CD8-positive, alpha-beta memory T cell (primary cell): Measurements from ENCODE around the gene RANBP2. TPM values are rescaled to one million over a fixed set of nuclear protein-coding genes. Genes with fewer than 3 reads are reported as not detected.
"Not testable (repeated sequence)": the region's sequence is repeated elsewhere in the genome, so short reads cannot be mapped to it uniquely, and the experiment has no call there.

Source experiments
- CTCF ChIA-PET: fragments of 350-600 bp; sonication (Branson Sonifier 250); formaldehyde crosslinking; loops from one replicate; lab custom pipeline; 2021; ENCODE audit warnings: antibody characterized with exemption; lab: Charles Lee
- POLR2A ChIA-PET: fragments of 350-600 bp; sonication (Branson Sonifier 250); formaldehyde crosslinking; loops from one replicate; lab custom pipeline; 2021; ENCODE audit warnings: antibody characterized with exemption; lab: Charles Lee
- DNase-seq, 5 donors: peaks; one replicate each; pipeline versions ENCODE4 v3.0.0 to v3.0.0-alpha.2; 2020 to 2022; ENCODE audit warnings: mixed read lengths in 1 of 5
- H3K27ac ChIP-seq: one replicate; pipeline ENCODE4 v1.7.0; 2013; ENCODE audit warnings: low read depth, mild to moderate bottlenecking, low read length, moderate library complexity
- H3K27me3 ChIP-seq: 2 replicates; pipeline ENCODE4 v1.7.0; 2013; ENCODE audit warnings: low read length, mild to moderate bottlenecking; ENCODE audit not compliant: insufficient read depth, poor library complexity, severe bottlenecking
- H3K36me3 ChIP-seq: 2 replicates; pipeline ENCODE4 v1.7.0; 2013; ENCODE audit warnings: mild to moderate bottlenecking, low read length, moderate library complexity; ENCODE audit not compliant: insufficient read depth
- H3K4me1 ChIP-seq: 2 replicates; pipeline ENCODE4 v1.7.0; 2013; ENCODE audit warnings: mild to moderate bottlenecking, low read length, moderate library complexity; ENCODE audit not compliant: insufficient read depth
- H3K4me3 ChIP-seq: 2 replicates; pipeline ENCODE4 v1.7.0; 2013; ENCODE audit warnings: mild to moderate bottlenecking, low read length
- H3K9me3 ChIP-seq: 2 replicates; pipeline ENCODE4 v1.7.0; 2013; ENCODE audit warnings: mild to moderate bottlenecking, low read length
- H3K27ac Mint-ChIP-seq, 8 donors: one replicate each; pipeline ENCODE4 v1.8.0; 2020 to 2021; ENCODE audit warnings: mixed read lengths in 8 of 8, mild to moderate bottlenecking in 6 of 8, inconsistent platforms in 3 of 8, moderate library complexity in 3 of 8
- H3K27me3 Mint-ChIP-seq, 2 donors: one replicate each; pipeline ENCODE4 v1.8.0; 2020 to 2021; ENCODE audit warnings: mixed read lengths in 2 of 2, mild to moderate bottlenecking in 1 of 2, moderate library complexity in 1 of 2
- H3K36me3 Mint-ChIP-seq, 3 donors: one replicate each; pipeline ENCODE4 v1.8.0; 2020 to 2021; ENCODE audit warnings: mixed read lengths in 3 of 3, inconsistent platforms in 1 of 3, mild to moderate bottlenecking in 1 of 3
- H3K4me1 Mint-ChIP-seq, 3 donors: one replicate each; pipeline ENCODE4 v1.8.0; 2020 to 2021; ENCODE audit warnings: mixed read lengths in 3 of 3, inconsistent platforms in 1 of 3, mild to moderate bottlenecking in 1 of 3
- H3K4me3 Mint-ChIP-seq, 7 donors: one replicate each; pipeline ENCODE4 v1.8.0; 2020 to 2021; ENCODE audit warnings: mixed read lengths in 7 of 7, mild to moderate bottlenecking in 6 of 7, moderate library complexity in 4 of 7, inconsistent platforms in 2 of 7
- H3K9me3 Mint-ChIP-seq, 5 donors: one replicate each; pipeline ENCODE4 v1.8.0; 2020 to 2022; ENCODE audit warnings: mixed read lengths in 5 of 5, mild to moderate bottlenecking in 3 of 5, moderate library complexity in 2 of 5, inconsistent platforms in 1 of 5
- polyA plus RNA-seq: library from polyadenylated mRNA; unstranded; fragments of 300-500 nt; fragmentation: Illumina TruSeq; gene quantifications from one replicate; pipeline ENCODE4 v1.2.3, GENCODE V29; 2021
- total RNA-seq, 2 experiments: library from RNA; stranded (reverse); gene quantifications; one replicate each; pipeline ENCODE4 v1.2.3, GENCODE V29; 2021

RANBP2 gene
- total and polyA plus RNA-seq, 3 experiments from 2014 or later, result 12.7 to 83.4 (median 76.5) TPM

- H3K4me1 Mint-ChIP-seq, H3K4me3 ChIP-seq, DNase-seq, H3K27me3 Mint-ChIP-seq, H3K36me3 ChIP-seq, H3K27me3 ChIP-seq, H3K27ac Mint-ChIP-seq, POLR2A ChIA-PET, H3K9me3 ChIP-seq, H3K4me1 ChIP-seq, H3K27ac ChIP-seq, CTCF ChIA-PET, H3K4me3 Mint-ChIP-seq, H3K9me3 Mint-ChIP-seq: not testable (repeated sequence)
- peaks cover 0 to 17% (median 0%) of the 10 kb centered on the region in 3 donors for H3K36me3 Mint-ChIP-seq
These were observed 30.2 kb upstream of the RANBP2 start for GRCh38 chr2:108688818-108689756.

- H3K27ac ChIP-seq, H3K4me1 ChIP-seq, H3K9me3 ChIP-seq, H3K36me3 ChIP-seq, POLR2A ChIA-PET, H3K27me3 Mint-ChIP-seq, H3K4me3 Mint-ChIP-seq, H3K4me3 ChIP-seq, H3K4me1 Mint-ChIP-seq, DNase-seq, H3K27ac Mint-ChIP-seq, H3K9me3 Mint-ChIP-seq, CTCF ChIA-PET, H3K27me3 ChIP-seq: not testable (repeated sequence)
- peaks cover 0 to 11% (median 0%) of the 10 kb centered on the region in 3 donors for H3K36me3 Mint-ChIP-seq
These were observed 29.3 kb upstream of the RANBP2 start for GRCh38 chr2:108690001-108690400.

GRCh38 chr2:108691447-108691846, 27.8 kb upstream of the RANBP2 start:
- no peaks in the 10 kb centered on the region for H3K36me3 ChIP-seq

GRCh38 chr2:108701208-108701607, 18.1 kb upstream of the RANBP2 start:
- ChIA-PET CTCF (no interaction called here), POLR2A (no interaction called here)
- Mint-ChIP-seq H3K9me3 (peaks cover 0 to 2% (median under 1%) of the 10 kb centered on the region in 5 donors), H3K27ac (no peak overlapping the region), H3K4me1 (no peaks in the 10 kb centered on the region), H3K27me3 (peaks cover 0 to 4% of the 10 kb centered on the region in 2 donors), H3K36me3 (peaks cover 0 to 6% (median 5%) of the 10 kb centered on the region in 3 donors), H3K4me3 (no peak overlapping the region)
- Histone ChIP-seq H3K4me1 (no peaks in the 10 kb centered on the region), H3K4me3 (no peak overlapping the region), H3K27ac (no peak overlapping the region), H3K9me3 (no peaks in the 10 kb centered on the region), H3K27me3 (no peaks in the 10 kb centered on the region), H3K36me3 (no peaks in the 10 kb centered on the region)
- DNase-seq, result no peak

More at GRCh38 chr2:108691447-108691846, 27.8 kb upstream of the RANBP2 start:
- Mint-ChIP-seq H3K9me3 (no peaks in the 10 kb centered on the region), H3K27ac (no peak overlapping the region), H3K4me3 (no peak overlapping the region), H3K36me3 (peaks cover 0 to 2% (median 0%) of the 10 kb centered on the region in 3 donors), H3K27me3 (peaks cover 0 to 2% of the 10 kb centered on the region in 2 donors), H3K4me1 (no peaks in the 10 kb centered on the region)
- H3K4me1 ChIP-seq, result no peaks in the 10 kb centered on the region
- CTCF ChIA-PET, result no interaction called here
- no peak overlapping the region for H3K27ac ChIP-seq
- H3K4me3 ChIP-seq, result no peak overlapping the region
- POLR2A ChIA-PET, result no interaction called here
- H3K27me3 ChIP-seq, result no peaks in the 10 kb centered on the region
- DNase-seq, result no peak
- no peaks in the 10 kb centered on the region for H3K9me3 ChIP-seq

GRCh38 chr2:108701806-108702205, 17.5 kb upstream of the RANBP2 start:
- H3K27me3 Mint-ChIP-seq, result peaks cover 0 to 4% of the 10 kb centered on the region in 2 donors
- ChIA-PET CTCF (no interaction called here), POLR2A (no interaction called here)
- H3K4me1 Mint-ChIP-seq, result no peaks in the 10 kb centered on the region
- H3K9me3 Mint-ChIP-seq, result peaks cover 0 to 6% (median 5%) of the 10 kb centered on the region in 5 donors
- Histone ChIP-seq H3K4me3 (no peak overlapping the region), H3K27ac (no peak overlapping the region), H3K9me3 (no peaks in the 10 kb centered on the region), H3K27me3 (no peaks in the 10 kb centered on the region), H3K4me1 (no peaks in the 10 kb centered on the region), H3K36me3 (no peaks in the 10 kb centered on the region)
- H3K4me3 Mint-ChIP-seq, result no peak overlapping the region
- no peak overlapping the region for H3K27ac Mint-ChIP-seq
- DNase-seq, result no peak
- peaks cover 0 to 11% (median 3%) of the 10 kb centered on the region in 3 donors for H3K36me3 Mint-ChIP-seq

GRCh38 chr2:108704871-108705270, 14.4 kb upstream of the RANBP2 start:
- Histone ChIP-seq H3K4me3 (no peak overlapping the region), H3K27me3 (no peaks in the 10 kb centered on the region), H3K27ac (no peak overlapping the region), H3K4me1 (no peaks in the 10 kb centered on the region), H3K9me3 (no peaks in the 10 kb centered on the region), H3K36me3 (no peaks in the 10 kb centered on the region)
- DNase-seq, result no peak
- Mint-ChIP-seq H3K27me3 (peaks cover 4% of the 10 kb centered on the region in 2 donors), H3K9me3 (peaks cover 6 to 17% (median 13%) of the 10 kb centered on the region in 5 donors), H3K27ac (peak overlapping the region in 1 of 8 donors; percentile 47), H3K36me3 (peaks cover 0 to 23% (median 4%) of the 10 kb centered on the region in 3 donors), H3K4me1 (no peaks in the 10 kb centered on the region), H3K4me3 (no peak overlapping the region)
- POLR2A ChIA-PET, result no interaction called here
- CTCF ChIA-PET, result no interaction called here

- Mint-ChIP-seq H3K36me3 (peaks cover 0 to 23% (median 1%) of the 10 kb centered on the region in 3 donors), H3K27ac (no peak overlapping the region), H3K4me3 (no peak overlapping the region), H3K4me1 (no peaks in the 10 kb centered on the region), H3K9me3 (peaks cover 6 to 17% (median 13%) of the 10 kb centered on the region in 5 donors), H3K27me3 (peaks cover 4 to 6% of the 10 kb centered on the region in 2 donors)
- POLR2A ChIA-PET, result no interaction called here
- DNase-seq, result no peak
- no peaks in the 10 kb centered on the region for H3K9me3 ChIP-seq
- H3K27me3 ChIP-seq, result no peaks in the 10 kb centered on the region
- CTCF ChIA-PET, result no interaction called here
- no peak overlapping the region for H3K27ac ChIP-seq
- no peaks in the 10 kb centered on the region for H3K4me1 ChIP-seq
- H3K36me3 ChIP-seq, result no peaks in the 10 kb centered on the region
- no peak overlapping the region for H3K4me3 ChIP-seq
These were observed 12.0 kb upstream of the RANBP2 start for GRCh38 chr2:108707300-108707699.

- POLR2A ChIA-PET, CTCF ChIA-PET, H3K4me1 ChIP-seq: not testable (repeated sequence)
These were observed 2.3 kb upstream of the RANBP2 start for GRCh38 chr2:108716971-108717370.

More at GRCh38 chr2:108716971-108717370, 2.3 kb upstream of the RANBP2 start:
- not testable (repeated sequence) for H3K9me3 Mint-ChIP-seq, H3K9me3 ChIP-seq, H3K4me3 ChIP-seq, H3K36me3 ChIP-seq, H3K27me3 Mint-ChIP-seq, H3K27ac Mint-ChIP-seq, H3K4me3 Mint-ChIP-seq, DNase-seq, H3K27ac ChIP-seq, H3K27me3 ChIP-seq
- Mint-ChIP-seq H3K4me1 (peaks cover 14 to 20% (median 18%) of the 10 kb centered on the region in 3 donors), H3K36me3 (peaks cover 0 to 11% (median 0%) of the 10 kb centered on the region in 3 donors)
